ENCODE measurements around the gene PCDHB10.
"Not testable (repeated sequence)": the region's sequence is repeated elsewhere in the genome, so short reads cannot be mapped to it uniquely, and the experiment has no call there.

The PCDHB10 gene

GRCh38 chr5:141188682-141189081, 3.5 kb upstream of the PCDHB10 start:
- not testable (repeated sequence) for DNase-seq

GRCh38 chr5:141189131-141189530, 3.0 kb upstream of the PCDHB10 start:
- DNase-seq = not testable (repeated sequence)

- not testable (repeated sequence) for DNase-seq
These were observed 2.2 kb downstream of the PCDHB10 start for GRCh38 chr5:141194332-141194731.

GRCh38 chr5:141196363-141196762, 4.2 kb downstream of the PCDHB10 start:
- no peak for DNase-seq

- DNase-seq = no peak
These were observed 7.4 kb downstream of the PCDHB10 start, which contains the start of gene PCDHB11 for GRCh38 chr5:141199359-141200235. PCDHB11 (plus strand) TSS chr5:141199627; CDS start chr5:141199775, 148 bp downstream.

- DNase-seq = not testable (repeated sequence)
These were observed 9.0 kb downstream of the PCDHB10 start for GRCh38 chr5:141201126-141201525.

GRCh38 chr5:141201646-141202045, 9.5 kb downstream of the PCDHB10 start:
- DNase-seq = not testable (repeated sequence)

- DNase-seq = no peak
These were observed 16.3 kb downstream of the PCDHB10 start, which contains the start of gene PCDHB12 for GRCh38 chr5:141208478-141208877. PCDHB12 (plus strand) TSS chr5:141208719; CDS start chr5:141208908, 189 bp downstream.

GRCh38 chr5:141210281-141210680, 18.1 kb downstream of the PCDHB10 start:
- DNase-seq = not testable (repeated sequence)

- DNase-seq = not testable (repeated sequence)
These were observed 18.7 kb downstream of the PCDHB10 start for GRCh38 chr5:141210849-141211248.

GRCh38 chr5:141213656-141214339, 21.6 kb downstream of the PCDHB10 start, which contains the start of gene PCDHB13:
PCDHB13 (plus strand) TSS chr5:141213919; CDS start chr5:141214124, 205 bp downstream.
- DNase-seq = not testable (repeated sequence)

- DNase-seq = not testable (repeated sequence)
These were observed 22.4 kb downstream of the PCDHB10 start for GRCh38 chr5:141214583-141214982.

GRCh38 chr5:141215504-141215903, 23.4 kb downstream of the PCDHB10 start:
- DNase-seq = not testable (repeated sequence)

GRCh38 chr5:141216035-141216434, 23.9 kb downstream of the PCDHB10 start:
- DNase-seq = not testable (repeated sequence)

- no peak for DNase-seq
These were observed 31.1 kb downstream of the PCDHB10 start, which contains the start of gene PCDHB14 for GRCh38 chr5:141223112-141223783. PCDHB14 (plus strand) TSS chr5:141223343; CDS start chr5:141223506, 163 bp downstream.

GRCh38 chr5:141224844-141225243, 32.7 kb downstream of the PCDHB10 start:
- DNase-seq = not testable (repeated sequence)

- not testable (repeated sequence) for DNase-seq
These were observed 33.3 kb downstream of the PCDHB10 start for GRCh38 chr5:141225421-141225820.

- DNase-seq = no peak
These were observed 42.0 kb downstream of the PCDHB10 start for GRCh38 chr5:141234109-141234667.

- DNase-seq = not testable (repeated sequence)
These were observed 43.8 kb downstream of the PCDHB10 start for GRCh38 chr5:141235922-141236321.

- DNase-seq = no peak
These were observed 44.6 kb downstream of the PCDHB10 start for GRCh38 chr5:141236516-141237313.

GRCh38 chr5:141241496-141241895, 49.3 kb downstream of the PCDHB10 start:
- no peak for DNase-seq

Data from DMS79 treated with DMSO at 0.1 percent for 48 hours (cell line).